GM18868 (cell line): ENCODE results near the gene GDPD4.
"Not testable (repeated sequence)": the region's sequence is repeated elsewhere in the genome, so short reads cannot be mapped to it uniquely, and the experiment has no call there.

Experiments
- ATAC-seq: cut with Tn5 transposase; IDR thresholded peaks from one replicate; pipeline ENCODE4 v1.9.1; 2021; ENCODE audit warnings: mild to moderate bottlenecking, moderate library complexity; ENCODE audit not compliant: unreplicated experiment

GDPD4 gene

DNA sequence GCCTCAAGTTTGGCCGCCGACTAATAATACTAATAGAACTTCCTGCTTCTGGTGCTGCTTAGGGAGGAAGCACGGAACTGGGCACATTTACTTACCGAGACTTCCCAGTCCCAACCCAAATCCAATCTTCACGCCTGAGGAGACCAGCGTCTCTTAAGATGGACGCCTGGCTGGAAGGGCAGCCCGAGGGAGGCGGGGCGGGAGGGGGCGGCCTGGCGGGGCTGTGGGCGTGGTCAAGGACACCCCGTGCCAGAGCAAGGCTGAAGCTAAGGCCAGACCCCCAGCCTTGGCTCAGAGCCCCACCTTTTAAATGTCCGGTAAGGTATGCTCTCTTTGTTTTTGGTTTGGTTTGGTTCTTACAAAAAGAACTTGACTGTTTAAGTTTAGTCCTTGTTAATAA lies at the start of gene GDPD4:
Gene GDPD4 (minus strand): TSS at position 177 of the 400 bp plus-strand sequence. CDS start 16,549 bp downstream, outside the sequence.
- ATAC-seq: no peak

DNA sequence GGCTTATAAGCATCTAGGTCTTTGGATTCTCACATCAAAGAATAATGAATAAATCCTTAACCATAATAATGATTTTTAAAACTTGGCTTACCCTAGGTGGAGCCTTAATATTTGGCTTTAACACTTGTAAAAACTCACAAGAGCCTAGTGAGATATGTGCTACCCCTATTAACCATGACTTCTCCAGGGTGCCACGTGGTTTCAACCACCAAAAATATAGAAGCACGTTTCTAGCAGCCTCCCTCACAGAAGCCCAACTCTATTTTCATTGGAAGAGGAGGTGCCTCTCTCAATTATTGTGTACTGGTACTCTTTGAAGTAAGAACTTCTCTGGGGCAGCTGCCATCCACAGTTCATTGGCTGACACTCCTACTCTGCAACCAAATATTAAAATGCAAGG lies 46.5 kb upstream of the GDPD4 start:
- no peak for ATAC-seq

GRCh38 chr11:77346906-77347603 lies 45.6 kb upstream of the GDPD4 start:
- no peak for ATAC-seq

- no peak for ATAC-seq
Measured at GRCh38 chr11:77345621-77346020, 44.1 kb upstream of the GDPD4 start.

DNA sequence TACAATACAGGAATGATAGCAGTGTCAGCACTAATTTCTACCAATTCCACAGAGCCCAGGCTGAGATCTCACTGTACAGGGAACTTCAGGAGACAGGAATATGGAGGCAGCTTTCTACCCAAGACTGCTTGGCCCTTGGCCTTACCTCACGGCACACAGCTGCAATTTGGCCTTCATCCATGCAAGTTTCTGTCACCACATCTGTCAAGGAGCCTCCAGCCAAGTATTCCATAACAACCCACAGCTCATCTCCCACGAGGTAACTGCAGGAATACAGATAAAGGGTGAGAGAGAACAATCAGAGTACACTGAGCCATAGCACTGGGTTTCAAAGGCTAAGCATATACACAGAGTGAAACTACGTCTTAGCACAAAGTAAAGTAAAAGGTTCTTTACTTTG lies 39.0 kb upstream of the GDPD4 start:
- ATAC-seq: no peak

DNA sequence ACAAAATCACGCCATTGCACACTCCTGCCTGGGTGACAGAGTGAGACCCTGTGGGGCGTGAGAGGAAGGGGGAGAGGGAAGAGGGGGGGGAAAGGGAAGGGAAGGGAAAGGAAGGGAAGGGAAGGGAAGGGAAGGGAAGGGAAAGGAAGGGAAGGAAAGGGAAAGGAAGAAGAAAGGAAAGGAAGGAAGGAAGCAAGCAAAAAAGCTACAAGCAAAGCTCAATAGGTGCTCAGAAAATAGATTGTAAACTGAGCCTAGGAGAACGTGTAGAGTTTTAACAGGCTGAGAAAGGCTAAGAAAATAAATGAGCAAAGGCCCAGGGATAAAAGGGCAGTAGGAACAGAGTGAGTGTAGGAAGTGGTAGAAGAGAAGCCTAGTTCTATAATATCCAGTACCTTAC lies 30.8 kb upstream of the GDPD4 start:
- ATAC-seq: no peak

- ATAC-seq: no peak
Measured at GRCh38 chr11:77325159-77325558, 23.7 kb upstream of the GDPD4 start.

- no peak for ATAC-seq
Measured at GRCh38 chr11:77324508-77324907, 23.0 kb upstream of the GDPD4 start.

GRCh38 chr11:77322926-77323590 lies 21.6 kb upstream of the GDPD4 start:
- no peak for ATAC-seq

DNA sequence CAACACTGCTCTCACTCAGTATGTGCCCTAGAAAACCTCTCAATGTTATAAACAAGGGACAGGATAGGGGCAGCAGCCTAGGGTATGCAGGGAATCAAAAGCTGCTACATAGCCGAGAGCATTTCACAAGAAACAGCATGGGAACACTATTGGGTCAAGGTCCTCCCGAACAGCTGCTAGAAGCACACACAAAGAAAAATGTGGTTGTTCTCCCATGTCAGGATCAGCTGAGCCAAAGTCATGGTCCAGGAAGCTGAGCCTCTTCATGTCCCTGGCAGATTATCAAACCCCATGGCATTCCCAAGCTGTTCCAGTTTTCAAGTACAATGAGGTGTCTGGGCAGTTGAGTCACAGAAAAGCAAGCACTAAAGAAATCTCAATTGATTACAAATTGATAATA lies 21.0 kb upstream of the GDPD4 start:
- no peak for ATAC-seq

GRCh38 chr11:77320351-77320750 lies 18.9 kb upstream of the GDPD4 start:
- ATAC-seq: no peak

DNA sequence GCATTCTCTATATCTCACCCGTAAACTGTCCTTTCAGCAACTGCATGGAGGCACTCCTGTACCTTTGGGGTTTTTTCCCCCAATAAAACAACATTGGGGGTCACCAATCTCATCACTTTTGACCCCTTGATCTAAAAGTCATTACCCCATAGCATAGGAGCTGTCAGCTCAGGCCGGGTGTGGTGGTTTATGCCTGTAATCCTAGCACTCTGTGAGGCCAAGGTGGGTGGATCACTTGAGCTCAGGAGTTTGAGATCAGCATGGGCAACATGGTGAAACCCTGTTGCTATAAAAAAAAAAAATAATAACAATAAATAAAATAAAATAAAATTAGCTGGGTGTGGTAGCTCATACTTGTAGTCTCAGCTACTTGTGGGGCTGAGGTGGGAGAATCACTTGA lies 17.1 kb upstream of the GDPD4 start:
- ATAC-seq: no peak

DNA sequence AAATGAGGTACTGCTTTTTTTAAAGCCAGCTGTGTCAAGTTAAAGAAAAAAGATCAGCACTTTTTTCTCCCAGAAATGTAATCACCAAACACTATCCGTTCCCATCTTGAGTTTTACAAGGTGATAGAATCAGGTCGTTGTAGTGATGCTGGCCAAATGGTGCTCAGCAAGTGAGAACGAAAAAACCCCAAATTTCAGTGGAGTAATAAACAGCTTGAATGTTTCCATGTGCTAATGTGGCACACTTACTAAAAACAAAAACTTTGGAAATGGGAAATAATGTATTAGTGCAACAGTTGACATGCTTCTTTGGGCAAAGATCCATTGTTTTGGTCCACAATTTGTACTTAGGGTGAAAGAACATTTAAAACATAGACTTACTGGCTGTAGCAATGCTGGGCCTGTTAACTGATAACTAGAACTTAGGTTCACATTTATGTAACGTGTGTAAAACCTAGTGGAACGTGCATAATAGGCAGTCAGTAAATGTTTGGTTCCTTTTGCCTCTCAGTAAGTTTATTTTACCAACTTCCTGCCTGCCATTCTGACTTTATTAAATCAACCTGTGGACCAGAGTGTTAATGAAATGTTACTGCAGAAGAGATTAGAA lies 15.4 kb upstream of the GDPD4 start:
- ATAC-seq: no peak

- ATAC-seq: no peak
Measured at GRCh38 chr11:77312107-77312506, 10.6 kb upstream of the GDPD4 start.

GRCh38 chr11:77311701-77312100 lies 10.2 kb upstream of the GDPD4 start:
- ATAC-seq: no peak

- no peak for ATAC-seq
Measured at GRCh38 chr11:77310721-77311120, 9.2 kb upstream of the GDPD4 start.

- no peak for ATAC-seq
Measured at GRCh38 chr11:77309401-77310085, 8.1 kb upstream of the GDPD4 start.

- ATAC-seq: no peak
Measured at GRCh38 chr11:77308838-77309237, 7.4 kb upstream of the GDPD4 start.

- ATAC-seq: no peak
Measured at GRCh38 chr11:77303328-77303727, 1.8 kb upstream of the GDPD4 start.

DNA sequence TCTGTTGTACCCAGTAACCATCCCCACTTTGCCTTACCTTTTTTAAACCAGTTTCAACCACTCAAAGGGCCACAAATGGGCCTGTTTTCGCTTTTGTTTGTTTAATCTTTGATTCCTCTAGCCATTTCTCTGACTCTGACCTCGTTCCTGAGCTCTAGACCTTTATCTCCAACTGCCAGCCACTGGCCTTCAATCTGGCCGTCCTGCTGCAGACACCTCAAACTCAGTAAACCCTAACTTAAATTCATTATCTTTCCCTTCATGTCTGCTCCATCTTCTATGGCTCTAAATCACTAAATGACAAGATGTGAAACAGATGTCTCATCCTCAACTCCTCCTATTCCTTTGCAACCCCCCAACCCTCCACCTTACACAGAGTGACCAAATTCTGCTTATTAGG lies 1.3 kb upstream of the GDPD4 start:
- no peak for ATAC-seq

DNA sequence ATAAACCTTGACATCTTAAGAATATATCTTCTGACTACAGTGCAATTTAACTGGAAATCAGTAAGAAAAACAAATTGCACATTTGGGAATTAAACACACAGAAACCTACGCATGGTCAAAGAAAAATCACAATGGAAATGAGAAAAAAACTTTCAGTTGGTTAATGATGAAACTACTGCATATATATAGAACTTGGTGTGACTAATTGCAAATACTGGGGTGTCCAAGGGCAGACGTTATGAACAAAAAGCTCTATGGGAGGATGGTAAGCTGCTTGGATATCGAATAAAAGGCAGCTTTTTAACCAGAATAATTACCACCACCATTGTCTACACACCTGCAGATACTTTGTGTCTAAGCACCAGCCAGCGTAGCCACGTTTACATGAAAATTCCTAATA lies 791 bp downstream of the GDPD4 start:
- ATAC-seq: no peak

DNA sequence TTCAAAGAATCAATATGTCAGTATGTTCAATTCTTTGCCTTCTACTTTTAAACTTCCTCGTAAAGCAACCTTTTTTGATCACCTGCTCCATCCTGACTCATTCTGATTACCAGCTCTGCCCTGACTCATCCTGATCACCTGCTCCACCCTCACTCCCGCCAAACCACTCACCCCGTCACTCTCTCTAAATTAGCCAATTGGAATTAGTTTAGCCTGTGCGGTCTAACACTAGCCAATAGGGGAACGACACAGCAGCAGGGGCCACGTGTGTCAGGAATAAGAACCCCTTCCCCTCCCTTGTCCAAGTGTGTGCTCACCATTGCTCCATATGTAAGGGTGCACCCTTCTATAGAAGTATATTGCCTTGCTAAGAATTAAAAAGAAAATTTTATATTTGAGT lies 1.5 kb downstream of the GDPD4 start:
- ATAC-seq: not testable (repeated sequence)
